Measurements from ENCODE around the gene C3orf80. TPM values are rescaled to one million over a fixed set of nuclear protein-coding genes. Genes with fewer than 3 reads are reported as not detected.
"Not testable (repeated sequence)": the region's sequence is repeated elsewhere in the genome, so short reads cannot be mapped to it uniquely, and the experiment has no call there.

Gene C3orf80
- total and polyA plus RNA-seq, 8 donors, result 0.29 to 1.9 (median 0.73) TPM; not detected in 3

DNA sequence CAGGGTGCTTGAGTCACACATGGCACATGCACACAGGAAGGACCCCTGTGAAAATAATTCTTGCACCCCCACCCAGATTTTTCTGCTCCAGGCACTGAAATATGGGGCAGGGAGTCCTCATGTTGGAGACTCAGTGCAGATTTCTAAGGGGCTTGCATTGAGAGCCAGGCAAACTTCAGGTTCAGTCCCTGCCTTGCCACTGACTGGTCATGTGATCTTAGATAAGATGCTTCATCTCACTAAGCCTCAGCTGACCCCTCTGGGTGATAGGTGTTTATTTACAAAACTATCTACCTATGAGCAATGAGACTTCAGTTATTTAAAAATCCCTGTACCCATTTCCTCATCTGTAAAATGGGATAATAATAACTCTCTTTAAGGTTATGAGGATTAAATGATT lies 30.1 kb upstream of the C3orf80 start:
- Histone ChIP-seq H3K4me3 (no peak overlapping the region), H3K27me3 (no peaks in the 10 kb centered on the region), H3K27ac (no peak overlapping the region), H3K4me1 (peaks cover 0 to 6% (median 3%) of the 10 kb centered on the region in 4 donors), H3K36me3 (no peaks in the 10 kb centered on the region), H3K9me3 (no peaks in the 10 kb centered on the region)
- DNase-seq, result no peak
- TF ChIP-seq POLR2AphosphoS5 (IDR thresholded peaks at IDR 0.05), result no peak
- no peak for TF ChIP-seq POLR2A (IDR thresholded peaks at IDR 0.05)
- no peak for TF ChIP-seq EP300 (IDR thresholded peaks at IDR 0.05)
- TF ChIP-seq, protein P1, sequence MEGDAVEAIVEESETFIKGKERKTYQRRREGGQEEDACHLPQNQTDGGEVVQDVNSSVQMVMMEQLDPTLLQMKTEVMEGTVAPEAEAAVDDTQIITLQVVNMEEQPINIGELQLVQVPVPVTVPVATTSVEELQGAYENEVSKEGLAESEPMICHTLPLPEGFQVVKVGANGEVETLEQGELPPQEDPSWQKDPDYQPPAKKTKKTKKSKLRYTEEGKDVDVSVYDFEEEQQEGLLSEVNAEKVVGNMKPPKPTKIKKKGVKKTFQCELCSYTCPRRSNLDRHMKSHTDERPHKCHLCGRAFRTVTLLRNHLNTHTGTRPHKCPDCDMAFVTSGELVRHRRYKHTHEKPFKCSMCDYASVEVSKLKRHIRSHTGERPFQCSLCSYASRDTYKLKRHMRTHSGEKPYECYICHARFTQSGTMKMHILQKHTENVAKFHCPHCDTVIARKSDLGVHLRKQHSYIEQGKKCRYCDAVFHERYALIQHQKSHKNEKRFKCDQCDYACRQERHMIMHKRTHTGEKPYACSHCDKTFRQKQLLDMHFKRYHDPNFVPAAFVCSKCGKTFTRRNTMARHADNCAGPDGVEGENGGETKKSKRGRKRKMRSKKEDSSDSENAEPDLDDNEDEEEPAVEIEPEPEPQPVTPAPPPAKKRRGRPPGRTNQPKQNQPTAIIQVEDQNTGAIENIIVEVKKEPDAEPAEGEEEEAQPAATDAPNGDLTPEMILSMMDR (IDR thresholded peaks at IDR 0.05), result no peak
- intact Hi-C loops (cut with DNase I; ENCODE audit: low total_unique reads), result no loop called here

DNA sequence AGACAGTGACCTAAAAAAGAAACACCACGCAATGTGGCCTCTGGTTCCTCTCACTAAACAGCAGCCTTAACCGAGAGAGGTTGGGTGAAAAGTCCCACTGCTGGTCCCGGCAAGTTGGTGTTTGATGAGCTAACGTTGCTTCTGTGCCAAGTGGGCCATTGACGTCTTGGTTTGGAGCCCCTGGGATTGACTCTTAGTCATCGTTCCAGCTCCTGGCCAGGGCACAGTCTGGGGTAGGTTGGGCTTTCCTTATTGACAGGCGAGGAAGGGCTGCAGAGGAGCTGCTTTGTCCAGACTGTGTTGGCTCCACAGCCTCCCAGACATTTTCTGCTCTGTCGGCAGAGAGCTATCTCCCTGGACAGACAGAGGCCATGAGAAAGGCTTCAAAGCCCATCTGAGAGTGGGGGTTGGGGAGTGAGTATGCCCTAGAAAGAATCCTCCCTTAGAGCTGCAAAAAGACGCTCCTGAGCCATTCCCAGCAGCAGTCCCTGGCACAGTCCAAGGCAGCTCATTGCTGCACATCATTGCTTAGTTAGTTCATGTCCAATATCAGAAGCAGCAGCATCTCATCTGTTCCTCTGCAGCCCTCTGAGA lies 28.6 kb upstream of the C3orf80 start:
- H3K36me3 ChIP-seq, result no peaks in the 10 kb centered on the region
- no peak for DNase-seq
- H3K4me3 ChIP-seq, result no peak overlapping the region
- peaks cover 0 to 6% (median 0%) of the 10 kb centered on the region in 4 donors for H3K4me1 ChIP-seq
- intact Hi-C loops (cut with DNase I; ENCODE audit: low total_unique reads), result no loop called here
- H3K9me3 ChIP-seq, result no peaks in the 10 kb centered on the region
- TF ChIP-seq, protein P1 (IDR thresholded peaks at IDR 0.05), result no peak
- TF ChIP-seq POLR2AphosphoS5 (IDR thresholded peaks at IDR 0.05) (no peak), EP300 (IDR thresholded peaks at IDR 0.05) (no peak), POLR2A (IDR thresholded peaks at IDR 0.05) (no peak)
- no peak overlapping the region for H3K27ac ChIP-seq
- no peaks in the 10 kb centered on the region for H3K27me3 ChIP-seq
- WGBS, 5 donors, result 65 to 81% (median 80%) methylated on average over 9 of the region's 9 CpGs

DNA sequence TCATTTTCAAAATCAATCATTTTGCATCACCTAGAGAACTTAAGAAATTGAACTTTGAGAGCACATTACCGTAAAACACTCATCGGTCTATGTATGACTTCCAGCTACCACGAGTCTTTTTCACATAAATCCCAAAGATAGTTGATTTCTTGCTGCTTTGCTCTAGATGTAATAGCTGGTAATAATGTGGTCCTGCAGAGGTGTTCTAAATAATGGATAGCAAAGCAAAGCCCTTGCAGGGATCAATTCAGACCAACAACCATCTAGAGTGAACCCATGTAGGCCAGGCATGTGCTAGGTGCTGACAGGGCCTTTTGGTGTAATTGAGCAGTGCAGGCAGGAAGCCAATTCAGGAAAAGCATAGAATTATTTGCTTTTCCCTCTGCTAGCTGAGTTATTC lies 26.1 kb upstream of the C3orf80 start:
- no peak for TF ChIP-seq EP300 (IDR thresholded peaks at IDR 0.05)
- TF ChIP-seq, protein P1 (IDR thresholded peaks at IDR 0.05), result no peak
- TF ChIP-seq POLR2AphosphoS5 (IDR thresholded peaks at IDR 0.05), result no peak
- TF ChIP-seq POLR2A (IDR thresholded peaks at IDR 0.05), result no peak
- Histone ChIP-seq H3K9me3 (no peaks in the 10 kb centered on the region), H3K4me1 (no peaks in the 10 kb centered on the region), H3K27me3 (no peaks in the 10 kb centered on the region), H3K4me3 (no peak overlapping the region), H3K36me3 (no peaks in the 10 kb centered on the region), H3K27ac (no peak overlapping the region)
- whole genome bisulfite sequencing, 5 donors, result 94 to 98% (median 97%) methylated on average over 3 of the region's 3 CpGs
- DNase-seq, result no peak
- intact Hi-C loops (cut with DNase I; ENCODE audit: low total_unique reads), result no loop called here

DNA sequence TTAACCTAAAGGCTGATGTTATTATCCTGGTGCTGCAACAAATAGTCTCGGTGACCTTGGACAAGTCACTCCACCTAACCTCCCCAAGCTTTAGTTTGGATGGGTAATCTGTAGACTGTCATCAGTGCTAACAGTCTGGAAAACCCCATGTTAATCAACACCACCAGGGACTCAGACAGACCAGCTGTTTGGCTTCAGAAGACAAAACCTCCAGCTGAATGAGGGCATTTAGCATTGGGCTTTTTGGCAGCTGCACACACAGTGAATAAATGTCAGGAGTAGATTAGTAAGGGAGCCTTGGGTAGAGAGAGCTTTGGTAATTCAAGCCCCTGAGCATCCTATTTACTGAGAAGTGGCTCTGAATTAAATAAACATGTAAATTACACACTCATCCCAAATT lies 24.9 kb upstream of the C3orf80 start:
- no peak for DNase-seq
- 85 to 100% (median 94%) methylated on average over 1 of the region's 1 CpG for WGBS, 5 donors
- TF ChIP-seq POLR2A (IDR thresholded peaks at IDR 0.05) (no peak), POLR2AphosphoS5 (IDR thresholded peaks at IDR 0.05) (no peak), EP300 (IDR thresholded peaks at IDR 0.05) (no peak)
- Histone ChIP-seq H3K27ac (no peak overlapping the region), H3K36me3 (no peaks in the 10 kb centered on the region), H3K27me3 (no peaks in the 10 kb centered on the region), H3K4me1 (no peaks in the 10 kb centered on the region), H3K9me3 (no peaks in the 10 kb centered on the region), H3K4me3 (no peak overlapping the region)
- intact Hi-C loops (cut with DNase I; ENCODE audit: low total_unique reads), result no loop called here

DNA sequence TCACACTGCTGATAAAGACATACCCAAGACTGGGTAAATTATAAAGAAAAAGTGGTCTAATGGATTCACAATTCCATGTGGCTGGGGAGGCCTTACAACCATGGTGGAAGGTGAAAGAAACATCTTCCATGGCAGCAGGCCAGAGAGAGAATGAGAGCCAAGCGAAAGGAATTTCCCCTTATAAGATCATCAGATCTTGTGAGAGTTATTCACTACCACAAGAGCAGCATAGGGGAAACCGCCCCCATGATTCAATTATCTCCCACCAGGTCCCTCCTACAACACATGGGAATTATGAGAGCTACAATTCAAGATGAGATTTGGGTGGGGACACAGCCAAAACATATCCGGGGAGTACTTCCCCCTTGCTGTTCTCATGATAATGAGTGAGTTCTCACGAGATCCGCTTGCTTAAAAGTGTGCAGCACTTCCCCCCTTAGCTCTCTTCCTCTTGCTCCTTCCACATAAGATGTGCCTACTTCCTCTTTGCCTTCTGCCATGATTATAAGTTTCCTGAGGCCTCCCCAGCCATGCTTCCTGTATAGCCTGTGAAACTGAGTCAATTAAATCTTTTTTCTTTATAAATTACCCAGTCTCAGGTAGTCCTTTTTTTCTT lies 20.7 kb upstream of the C3orf80 start:
- H3K9me3 ChIP-seq; H3K27me3 ChIP-seq; H3K27ac ChIP-seq; DNase-seq; intact Hi-C loops (cut with DNase I; ENCODE audit: low total_unique reads); H3K4me3 ChIP-seq; H3K36me3 ChIP-seq; H3K4me1 ChIP-seq: not testable (repeated sequence)
- 84 to 95% (median 91%) methylated on average over 5 of the region's 5 CpGs for WGBS, 5 donors
